HG03432 (cell line): ENCODE measurements around the gene DNAJC3.

Source experiments
- ATAC-seq: cut with Tn5 transposase; IDR thresholded peaks from one replicate; pipeline ENCODE4 v1.9.1; 2021; ENCODE audit warnings: mild to moderate bottlenecking, moderate library complexity; ENCODE audit not compliant: unreplicated experiment

DNAJC3 gene

GRCh38 chr13:95833126-95833525, 156.2 kb downstream of the DNAJC3 start:
- no peak for ATAC-seq

- no peak for ATAC-seq
Observed at GRCh38 chr13:95833719-95834118, 156.8 kb downstream of the DNAJC3 start.

DNA sequence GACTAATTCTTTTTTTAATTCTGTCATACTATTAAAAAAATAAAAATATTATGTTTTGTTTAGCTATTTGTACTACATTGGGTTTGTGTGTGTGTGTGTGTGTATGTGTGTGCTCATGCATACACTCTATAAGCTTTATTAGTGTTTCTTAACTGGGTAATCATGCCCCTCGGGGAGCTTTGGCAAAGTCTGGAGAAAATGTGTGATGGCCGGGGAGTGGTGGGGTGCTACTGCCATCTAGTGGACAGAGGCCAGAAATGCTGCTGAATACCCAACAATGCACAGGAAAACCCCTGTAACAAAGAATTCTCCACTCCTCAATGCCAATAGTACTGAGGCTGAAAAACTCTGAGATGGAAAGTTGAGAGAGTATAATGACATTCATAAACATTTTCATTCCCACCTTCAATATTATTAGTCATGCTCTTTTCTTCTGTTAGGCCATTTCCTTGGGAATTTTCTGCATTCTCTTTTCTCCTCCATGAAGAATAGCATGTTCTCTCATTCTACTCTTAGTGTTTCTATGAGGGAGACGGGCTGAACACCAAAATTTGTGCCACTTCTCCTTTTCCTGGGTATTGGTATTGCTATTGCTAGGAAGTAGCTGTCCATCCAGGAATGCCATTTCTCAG, 157.3 kb downstream of the DNAJC3 start:
- peak; percentile 89 for ATAC-seq

GRCh38 chr13:95841894-95842293, 165.0 kb downstream of the DNAJC3 start:
- ATAC-seq: no peak

- no peak for ATAC-seq
Observed at GRCh38 chr13:95842898-95843297, 166.0 kb downstream of the DNAJC3 start.
